Activated T-helper 1 cell treated with Interleukin-2 at 50 U/mL for 16 hours (primary cell): ENCODE measurements around the gene SMAP1.

ENCODE experiments used
- DNase-seq: peaks from one replicate; pipeline ENCODE4 v3.0.0-alpha.2; 2020; ENCODE audit warnings: low read depth

The SMAP1 gene

DNA sequence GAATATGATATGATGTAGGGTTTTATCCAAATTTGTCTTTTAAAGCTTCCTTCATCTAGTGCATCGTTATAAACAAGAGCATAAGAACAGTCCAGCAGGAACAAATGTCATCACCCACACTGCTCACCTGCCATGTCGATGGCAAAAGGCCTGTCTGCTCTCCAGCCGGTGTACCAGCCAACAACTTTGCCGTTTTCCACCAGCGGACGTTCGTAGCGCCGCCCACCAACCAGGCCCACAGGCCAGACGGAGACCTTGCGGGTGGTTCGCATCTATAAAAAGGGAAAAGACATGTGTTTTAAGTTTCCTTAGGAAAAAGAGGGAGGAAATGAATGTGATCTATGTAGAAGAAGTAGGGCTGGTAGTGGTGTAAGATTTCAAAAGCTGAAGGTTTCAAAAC, 226.3 kb downstream of the SMAP1 start:
- no peak for DNase-seq

- no peak for DNase-seq
Observed at GRCh38 chr6:70900047-70900446, 232.4 kb downstream of the SMAP1 start.

GRCh38 chr6:70901324-70901723, 233.6 kb downstream of the SMAP1 start:
- no peak for DNase-seq

- DNase-seq, result no peak
Observed at GRCh38 chr6:70903665-70904452, 236.2 kb downstream of the SMAP1 start.

GRCh38 chr6:70905742-70906141, 238.1 kb downstream of the SMAP1 start:
- no peak for DNase-seq
